ENCODE results near the gene APLNR. TPM values are rescaled to one million over a fixed set of nuclear protein-coding genes. Genes with fewer than 3 reads are reported as not detected.

APLNR gene
- total RNA-seq, 1 experiment from 2014 or later: 0.66 TPM

DNA sequence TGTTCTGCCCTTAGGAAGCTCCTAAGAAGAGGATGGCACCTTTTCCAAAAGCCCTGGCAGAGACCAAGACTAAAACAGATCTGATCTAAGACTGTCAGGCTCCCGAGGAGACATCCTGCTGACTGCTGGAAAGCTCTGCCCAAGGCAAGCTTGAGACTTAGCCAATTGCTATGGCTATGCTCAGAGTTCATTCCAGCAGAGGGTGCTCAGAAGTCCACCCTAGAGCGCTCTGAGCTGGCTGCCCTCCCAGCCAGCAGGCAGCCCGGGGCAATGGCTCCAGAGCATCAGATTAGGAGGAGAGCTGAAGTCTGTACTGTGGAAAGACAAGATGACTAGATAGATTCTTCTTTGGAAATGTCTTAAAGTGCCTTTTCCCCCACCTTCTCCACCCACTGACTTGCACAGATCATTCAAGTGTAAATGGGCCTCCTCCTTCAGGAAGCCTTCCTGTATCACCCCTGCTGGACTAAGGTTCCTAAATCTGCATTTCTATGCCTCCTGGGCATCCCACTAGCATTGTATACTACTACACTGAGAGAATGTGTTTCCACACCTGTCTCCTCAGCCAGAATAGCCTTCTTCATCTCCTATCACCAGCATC, 31.9 kb downstream of the APLNR start:
- TF ChIP-seq, protein P1, sequence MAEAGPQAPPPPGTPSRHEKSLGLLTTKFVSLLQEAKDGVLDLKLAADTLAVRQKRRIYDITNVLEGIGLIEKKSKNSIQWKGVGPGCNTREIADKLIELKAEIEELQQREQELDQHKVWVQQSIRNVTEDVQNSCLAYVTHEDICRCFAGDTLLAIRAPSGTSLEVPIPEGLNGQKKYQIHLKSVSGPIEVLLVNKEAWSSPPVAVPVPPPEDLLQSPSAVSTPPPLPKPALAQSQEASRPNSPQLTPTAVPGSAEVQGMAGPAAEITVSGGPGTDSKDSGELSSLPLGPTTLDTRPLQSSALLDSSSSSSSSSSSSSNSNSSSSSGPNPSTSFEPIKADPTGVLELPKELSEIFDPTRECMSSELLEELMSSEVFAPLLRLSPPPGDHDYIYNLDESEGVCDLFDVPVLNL (CRISPR knock-in tag; IDR thresholded peaks at IDR 0.05; ENCODE audit: borderline replicate concordance, low read depth): no peak
- TF ChIP-seq ZNF138 (CRISPR knock-in tag; conservative IDR thresholded peaks at IDR 0.05): no peak
- TF ChIP-seq, protein P2, sequence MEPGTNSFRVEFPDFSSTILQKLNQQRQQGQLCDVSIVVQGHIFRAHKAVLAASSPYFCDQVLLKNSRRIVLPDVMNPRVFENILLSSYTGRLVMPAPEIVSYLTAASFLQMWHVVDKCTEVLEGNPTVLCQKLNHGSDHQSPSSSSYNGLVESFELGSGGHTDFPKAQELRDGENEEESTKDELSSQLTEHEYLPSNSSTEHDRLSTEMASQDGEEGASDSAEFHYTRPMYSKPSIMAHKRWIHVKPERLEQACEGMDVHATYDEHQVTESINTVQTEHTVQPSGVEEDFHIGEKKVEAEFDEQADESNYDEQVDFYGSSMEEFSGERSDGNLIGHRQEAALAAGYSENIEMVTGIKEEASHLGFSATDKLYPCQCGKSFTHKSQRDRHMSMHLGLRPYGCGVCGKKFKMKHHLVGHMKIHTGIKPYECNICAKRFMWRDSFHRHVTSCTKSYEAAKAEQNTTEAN (CRISPR knock-in tag; IDR thresholded peaks at IDR 0.05): 0 out of 2 replicates have a peak, but pooled peaks have one; percentile 62
- Mint-ChIP-seq H3K4me3 (peak overlapping the region; percentile 28; the same call in 1 of the 2 replicates), H3K4me1 (peaks cover 39% of the 10 kb centered on the region), H3K9me3 (peaks cover 5% of the 10 kb centered on the region; the same call in 1 of the 2 replicates), H3K27me3 (ENCODE audit: low read depth) (peaks cover 4% of the 10 kb centered on the region), H3K27ac (peak overlapping the region; percentile 85; the same call in 1 of the 2 replicates), H3K36me3 (no peaks in the 10 kb centered on the region)
- ATAC-seq (peak; percentile 89), DNase-seq (ENCODE audit: low spot score) (no peak)
- ChIA-PET CTCF (interaction anchor here (1.2 to 3.2 kb wide), 5 partner anchors 8 to 364 kb away, joined by 3 to 48 read pairs (median 7); no protein-coding TSS in a partner anchor), POLR2A (interaction anchor here (0.6 kb wide), 1 partner anchor 8 kb away, joined by 4 read pairs; no protein-coding TSS in a partner anchor)

GRCh38 chr11:57203882-57204480, 33.1 kb downstream of the APLNR start:
- ATAC-seq: no peak
- Mint-ChIP-seq H3K27ac (no peak overlapping the region), H3K4me3 (no peak overlapping the region), H3K36me3 (no peaks in the 10 kb centered on the region), H3K27me3 (ENCODE audit: low read depth) (peaks cover 4% of the 10 kb centered on the region), H3K9me3 (peaks cover 5% of the 10 kb centered on the region; the same call in 1 of the 2 replicates), H3K4me1 (peaks cover 39% of the 10 kb centered on the region)
- ChIA-PET POLR2A (no interaction called here), CTCF (interaction anchor here (1.3 to 3.2 kb wide), 5 partner anchors 9 to 73 kb away, joined by 3 to 48 read pairs (median 7); no protein-coding TSS in a partner anchor)
- TF ChIP-seq ZSCAN18 (CRISPR knock-in tag; IDR thresholded peaks at IDR 0.05) (no peak), ZNF121 (CRISPR knock-in tag; IDR thresholded peaks at IDR 0.05) (peak; percentile 68; the same call in 1 of the 2 replicates)
- TF ChIP-seq, protein P3, sequence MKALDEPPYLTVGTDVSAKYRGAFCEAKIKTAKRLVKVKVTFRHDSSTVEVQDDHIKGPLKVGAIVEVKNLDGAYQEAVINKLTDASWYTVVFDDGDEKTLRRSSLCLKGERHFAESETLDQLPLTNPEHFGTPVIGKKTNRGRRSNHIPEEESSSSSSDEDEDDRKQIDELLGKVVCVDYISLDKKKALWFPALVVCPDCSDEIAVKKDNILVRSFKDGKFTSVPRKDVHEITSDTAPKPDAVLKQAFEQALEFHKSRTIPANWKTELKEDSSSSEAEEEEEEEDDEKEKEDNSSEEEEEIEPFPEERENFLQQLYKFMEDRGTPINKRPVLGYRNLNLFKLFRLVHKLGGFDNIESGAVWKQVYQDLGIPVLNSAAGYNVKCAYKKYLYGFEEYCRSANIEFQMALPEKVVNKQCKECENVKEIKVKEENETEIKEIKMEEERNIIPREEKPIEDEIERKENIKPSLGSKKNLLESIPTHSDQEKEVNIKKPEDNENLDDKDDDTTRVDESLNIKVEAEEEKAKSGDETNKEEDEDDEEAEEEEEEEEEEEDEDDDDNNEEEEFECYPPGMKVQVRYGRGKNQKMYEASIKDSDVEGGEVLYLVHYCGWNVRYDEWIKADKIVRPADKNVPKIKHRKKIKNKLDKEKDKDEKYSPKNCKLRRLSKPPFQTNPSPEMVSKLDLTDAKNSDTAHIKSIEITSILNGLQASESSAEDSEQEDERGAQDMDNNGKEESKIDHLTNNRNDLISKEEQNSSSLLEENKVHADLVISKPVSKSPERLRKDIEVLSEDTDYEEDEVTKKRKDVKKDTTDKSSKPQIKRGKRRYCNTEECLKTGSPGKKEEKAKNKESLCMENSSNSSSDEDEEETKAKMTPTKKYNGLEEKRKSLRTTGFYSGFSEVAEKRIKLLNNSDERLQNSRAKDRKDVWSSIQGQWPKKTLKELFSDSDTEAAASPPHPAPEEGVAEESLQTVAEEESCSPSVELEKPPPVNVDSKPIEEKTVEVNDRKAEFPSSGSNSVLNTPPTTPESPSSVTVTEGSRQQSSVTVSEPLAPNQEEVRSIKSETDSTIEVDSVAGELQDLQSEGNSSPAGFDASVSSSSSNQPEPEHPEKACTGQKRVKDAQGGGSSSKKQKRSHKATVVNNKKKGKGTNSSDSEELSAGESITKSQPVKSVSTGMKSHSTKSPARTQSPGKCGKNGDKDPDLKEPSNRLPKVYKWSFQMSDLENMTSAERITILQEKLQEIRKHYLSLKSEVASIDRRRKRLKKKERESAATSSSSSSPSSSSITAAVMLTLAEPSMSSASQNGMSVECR (CRISPR knock-in tag; IDR thresholded peaks at IDR 0.05; ENCODE audit: borderline replicate concordance): no peak
- no peak for DNase-seq (ENCODE audit: low spot score)

- peaks cover 5% of the 10 kb centered on the region; the same call in 1 of the 2 replicates for H3K9me3 Mint-ChIP-seq
- H3K27me3 Mint-ChIP-seq (ENCODE audit: low read depth): peaks cover 4% of the 10 kb centered on the region
- H3K4me1 Mint-ChIP-seq: peaks cover 39% of the 10 kb centered on the region
- H3K36me3 Mint-ChIP-seq: no peaks in the 10 kb centered on the region
- H3K27ac Mint-ChIP-seq: no peak overlapping the region
- POLR2A ChIA-PET: interaction anchor here (0.6 kb wide), 1 partner anchor 572 kb away, joined by 3 read pairs; no protein-coding TSS in a partner anchor
- CTCF ChIA-PET: interaction anchor here (1.3 to 3.2 kb wide), 4 partner anchors 10 to 72 kb away, joined by 3 to 48 read pairs (median 6); no protein-coding TSS in a partner anchor
- no peak overlapping the region for H3K4me3 Mint-ChIP-seq
- ATAC-seq (no peak), DNase-seq (ENCODE audit: low spot score) (no peak)
- TF ChIP-seq FOXK1 (CRISPR knock-in tag; IDR thresholded peaks at IDR 0.05): no peak
- TF ChIP-seq MXD4 (CRISPR knock-in tag; IDR thresholded peaks at IDR 0.05; ENCODE audit: borderline replicate concordance): no peak
- TF ChIP-seq OVOL2 (CRISPR knock-in tag; IDR thresholded peaks at IDR 0.05; ENCODE audit: borderline replicate concordance): no peak
- TF ChIP-seq, protein P2 (CRISPR knock-in tag; IDR thresholded peaks at IDR 0.05): no peak
- TF ChIP-seq ZNF425 (CRISPR knock-in tag; conservative IDR thresholded peaks at IDR 0.05): no peak
- TF ChIP-seq CDX4 (CRISPR knock-in tag; IDR thresholded peaks at IDR 0.05; ENCODE audit: borderline replicate concordance): no peak
- TF ChIP-seq NR2C2 (CRISPR knock-in tag; IDR thresholded peaks at IDR 0.05): no peak
- no peak for TF ChIP-seq IRF2 (CRISPR knock-in tag; IDR thresholded peaks at IDR 0.05; ENCODE audit: borderline replicate concordance, low read depth)
- TF ChIP-seq HMGA2 (CRISPR knock-in tag; IDR thresholded peaks at IDR 0.05): no peak
These were observed 33.7 kb downstream of the APLNR start for GRCh38 chr11:57203359-57203758.
